Measurements from ENCODE around the gene PODNL1. TPM values are rescaled to one million over a fixed set of nuclear protein-coding genes. Genes with fewer than 3 reads are reported as not detected.
"Not testable (repeated sequence)": the region's sequence is repeated elsewhere in the genome, so short reads cannot be mapped to it uniquely, and the experiment has no call there.

The PODNL1 gene
- total and polyA plus RNA-seq, 10 of the 15 experiments (the other 5 are each of a cell fraction or from before 2014, with no cell fraction given), result 0.04 to 0.44 TPM; not detected in 8

GRCh38 chr19:13972368-13973155 lies 34.3 kb upstream of the PODNL1 start:
- Histone ChIP-seq H3K27me3 (replicated peaks in 1 of 2; ENCODE audit: control insufficient read depth in 2 of 2, insufficient read depth in 2 of 2, low read length in 1 of 2) (no peaks in the 10 kb centered on the region), H3K79me2 (ENCODE audit: control insufficient read depth, insufficient read depth, low read length) (no peaks in the 10 kb centered on the region), H3K9me3 (replicated peaks; ENCODE audit: control insufficient read depth, insufficient read depth, low read length) (no peaks in the 10 kb centered on the region), H3K4me1 (ENCODE audit: control insufficient read depth, insufficient read depth, low read length) (no peaks in the 10 kb centered on the region), H3K27ac (ENCODE audit: control insufficient read depth, insufficient read depth) (no peak overlapping the region), H3K36me3 (ENCODE audit: control insufficient read depth in 2 of 2, insufficient read depth in 2 of 2, low read length in 1 of 2) (peaks cover 0 to 5% of the 10 kb centered on the region in 2 experiments; a peak in 3 of 4 replicates), H2AFZ (ENCODE audit: control insufficient read depth, low read depth, low read length) (no peak overlapping the region), H3K9ac (ENCODE audit: control insufficient read depth, insufficient read depth, low read length) (no peak overlapping the region), H3K4me2 (ENCODE audit: control insufficient read depth, insufficient read depth) (no peak overlapping the region), H3K4me3 (no peak overlapping the region), H4K20me1 (ENCODE audit: control insufficient read depth, insufficient read depth) (no peaks in the 10 kb centered on the region)
- CTCF ChIA-PET, result interaction anchor here (1.6 kb wide), 1 partner anchor 87 kb away, joined by 4 read pairs; no protein-coding TSS in a partner anchor
- WGBS (ENCODE audit: insufficient coverage, insufficient replicate concordance, low lambda C conversion rate, missing lambda C conversion rate), result 94% methylated on average over 26 of the region's 37 CpGs
- RAD21 ChIA-PET (ENCODE audit: unreplicated experiment), result no interaction called here
- SMC1A ChIA-PET (ENCODE audit: uncharacterized antibody, unreplicated experiment), result no interaction called here
- BruUV-seq (replicated peaks), result no TSS peak
- DNase-seq (ENCODE audit: low read depth, low spot score), result no peak
- no peak for FAIRE-seq
- TF ChIP-seq SMARCA5 (IDR thresholded peaks at IDR 0.05), result 0 out of 2 replicates have a peak, but pooled peaks have one; percentile 52
- TF ChIP-seq GABPA (IDR thresholded peaks at IDR 0.05; ENCODE audit: low read depth), result no peak
- intact Hi-C loops (cut with micrococcal nuclease; ENCODE audit: unreplicated experiment) (no loop called here), in situ Hi-C loops (cut with MboI) (no loop called here)
- POLR2A ChIA-PET, result interaction anchor here (0.5 to 0.6 kb wide), 2 partner anchors 21 to 998 kb away, joined by 3 read pairs; no protein-coding TSS in a partner anchor
- ATAC-seq, result no peak

GRCh38 chr19:13971868-13972267 lies 33.7 kb upstream of the PODNL1 start:
- ChIA-PET RAD21 (ENCODE audit: unreplicated experiment) (interaction anchor here (0.7 kb wide), 1 partner anchor 78 kb away, joined by 3 read pairs; no protein-coding TSS in a partner anchor), POLR2A (interaction anchor here (0.7 kb wide), 3 partner anchors 27 to 634 kb away, joined by 4 to 5 read pairs (median 5); no protein-coding TSS in a partner anchor), CTCF (interaction anchor here (1.6 kb wide), 1 partner anchor 87 kb away, joined by 4 read pairs; no protein-coding TSS in a partner anchor)
- WGBS (ENCODE audit: insufficient coverage, insufficient replicate concordance, low lambda C conversion rate, missing lambda C conversion rate), result 90% methylated on average over 14 of the region's 15 CpGs
- intact Hi-C loops (cut with micrococcal nuclease; ENCODE audit: unreplicated experiment); in situ Hi-C loops (cut with MboI); BruUV-seq (replicated peaks); H3K4me2 ChIP-seq (ENCODE audit: control insufficient read depth, insufficient read depth); ATAC-seq; H3K27ac ChIP-seq (ENCODE audit: control insufficient read depth, insufficient read depth); DNase-seq (ENCODE audit: low read depth, low spot score); H3K4me1 ChIP-seq (ENCODE audit: control insufficient read depth, insufficient read depth, low read length); H3K27me3 ChIP-seq (replicated peaks in 1 of 2; ENCODE audit: control insufficient read depth in 2 of 2, insufficient read depth in 2 of 2, low read length in 1 of 2); H3K4me3 ChIP-seq; H3K79me2 ChIP-seq (ENCODE audit: control insufficient read depth, insufficient read depth, low read length); H4K20me1 ChIP-seq (ENCODE audit: control insufficient read depth, insufficient read depth); H2AFZ ChIP-seq (ENCODE audit: control insufficient read depth, low read depth, low read length); H3K36me3 ChIP-seq (ENCODE audit: control insufficient read depth in 2 of 2, insufficient read depth in 2 of 2, low read length in 1 of 2); H3K9ac ChIP-seq (ENCODE audit: control insufficient read depth, insufficient read depth, low read length); SMC1A ChIA-PET (ENCODE audit: uncharacterized antibody, unreplicated experiment); H3K9me3 ChIP-seq (replicated peaks; ENCODE audit: control insufficient read depth, insufficient read depth, low read length); FAIRE-seq: not testable (repeated sequence)
